ENCODE results near the gene ZFP36L1.
"Not testable (repeated sequence)": the region's sequence is repeated elsewhere in the genome, so short reads cannot be mapped to it uniquely, and the experiment has no call there.

ZFP36L1 gene

DNA sequence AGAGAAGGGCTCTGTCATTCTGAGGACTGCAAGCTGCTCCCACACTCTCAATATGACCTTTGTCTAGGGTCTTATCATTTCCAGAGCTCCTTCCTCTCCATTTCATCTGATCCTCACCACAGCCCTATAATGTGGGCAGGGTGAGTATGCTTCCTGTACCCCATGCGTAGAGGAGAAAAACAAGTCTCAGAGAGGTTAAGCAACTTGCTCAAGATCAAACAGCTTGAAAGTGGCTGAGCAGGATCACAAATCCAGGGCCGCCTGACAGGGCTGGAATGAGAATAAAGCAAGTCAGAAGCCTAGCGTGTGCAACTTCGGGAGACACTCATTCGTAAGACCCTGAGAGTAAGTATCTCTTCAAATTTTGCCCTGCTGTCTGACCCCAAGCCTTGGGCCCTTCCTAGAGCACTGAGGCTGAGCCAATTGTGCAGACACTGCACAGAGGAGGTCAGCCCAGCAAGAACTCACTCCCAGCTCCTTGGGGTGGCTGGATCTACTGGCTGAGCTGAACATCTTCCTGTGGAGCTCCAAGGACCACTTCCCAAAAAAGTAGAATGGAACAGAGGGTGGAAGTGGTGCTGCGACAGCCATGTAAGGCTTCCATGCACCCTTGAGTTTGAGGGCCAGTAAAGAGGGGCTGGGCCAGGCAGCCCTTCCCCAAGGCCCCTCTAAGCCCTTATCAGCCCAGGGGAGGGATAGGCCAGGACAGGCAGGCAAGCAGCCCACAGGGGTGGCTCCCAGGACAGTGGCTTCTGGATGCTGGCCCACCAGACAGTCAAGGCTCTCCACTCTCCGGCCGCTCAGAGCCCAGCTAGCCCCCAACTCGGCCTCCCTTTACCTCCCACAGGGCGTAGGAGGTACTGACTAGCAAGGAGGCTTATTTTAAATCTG is 10.5 kb downstream of the ZFP36L1 start:
- DNase-seq, result no peak

DNA sequence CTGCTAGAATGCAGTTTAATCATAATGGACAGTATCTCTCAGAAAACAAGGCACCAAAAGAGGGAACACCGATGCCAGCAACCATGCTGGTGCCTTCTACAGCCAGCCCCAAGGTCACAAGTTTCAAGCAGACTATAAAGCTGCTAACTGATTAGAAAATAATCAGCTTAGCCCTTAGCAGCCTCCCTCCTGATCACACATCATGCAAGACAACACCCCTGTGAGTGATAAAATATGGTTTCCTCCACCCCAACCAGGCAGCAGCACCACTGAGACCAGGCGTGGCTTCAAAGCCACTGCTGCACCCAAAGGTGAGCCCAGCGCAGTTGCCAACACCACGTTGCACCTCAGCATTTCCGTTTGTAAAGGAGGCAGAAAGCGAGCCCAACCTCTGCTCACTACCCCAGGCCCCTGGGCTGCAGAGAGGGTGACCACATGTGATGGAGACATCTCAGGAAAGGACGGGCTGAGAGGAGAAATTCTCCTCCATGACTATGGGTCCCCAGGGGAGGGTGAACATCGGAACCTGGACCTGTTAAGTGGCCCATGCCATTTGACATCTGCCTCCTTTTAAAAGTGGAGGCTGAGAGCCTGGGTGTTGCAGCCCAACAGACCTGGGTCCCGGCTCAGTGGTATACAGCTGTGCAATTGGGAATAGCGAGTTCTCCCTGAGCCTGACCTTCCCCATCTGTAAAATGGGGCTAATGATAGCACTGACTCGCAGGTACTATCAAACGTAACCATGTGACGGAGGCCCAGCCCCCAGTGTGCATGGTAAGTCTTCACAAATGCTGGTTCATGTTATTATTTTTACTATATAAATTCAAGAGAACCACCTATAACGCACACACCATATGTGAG is 11.5 kb downstream of the ZFP36L1 start:
- no peak for DNase-seq

DNA sequence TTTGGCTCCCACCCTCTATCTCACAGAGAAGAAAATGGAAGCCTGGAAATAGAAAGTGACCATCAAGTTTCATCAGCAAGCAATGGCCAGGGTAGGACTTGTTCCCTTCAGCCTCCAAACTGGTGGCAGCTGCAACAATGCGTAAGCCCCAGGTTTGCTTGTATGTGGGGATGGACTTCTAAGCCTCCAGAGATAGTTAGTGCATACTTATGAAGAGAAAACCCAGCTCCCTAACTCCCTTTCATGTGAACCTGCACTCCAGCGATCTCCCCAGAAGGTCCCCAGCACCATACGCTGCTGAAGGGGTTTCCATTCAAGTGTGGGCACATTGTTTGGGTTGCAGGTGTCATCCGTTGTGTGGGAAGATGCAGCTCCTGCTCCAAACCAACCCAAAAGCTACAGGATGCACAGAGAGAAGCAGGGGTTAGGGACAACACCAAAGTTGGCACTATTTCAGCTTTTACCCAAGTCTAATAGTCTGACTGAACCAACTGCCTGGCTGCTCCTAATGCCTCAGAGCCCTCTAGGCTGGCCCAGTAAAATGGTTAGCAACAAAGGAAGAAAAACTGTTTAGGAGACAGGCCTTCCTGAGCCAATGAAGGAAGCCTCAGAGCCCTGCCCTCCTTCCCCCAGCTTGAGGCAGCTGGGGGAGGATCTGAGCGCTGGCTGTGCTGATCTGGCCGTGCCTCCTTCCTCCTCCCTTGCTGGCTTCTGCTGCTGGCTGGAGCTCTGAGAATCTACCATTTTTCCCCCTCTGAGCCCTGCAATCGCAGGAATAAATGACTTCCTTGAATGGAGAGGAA is 12.3 kb downstream of the ZFP36L1 start:
- DNase-seq, result no peak

DNA sequence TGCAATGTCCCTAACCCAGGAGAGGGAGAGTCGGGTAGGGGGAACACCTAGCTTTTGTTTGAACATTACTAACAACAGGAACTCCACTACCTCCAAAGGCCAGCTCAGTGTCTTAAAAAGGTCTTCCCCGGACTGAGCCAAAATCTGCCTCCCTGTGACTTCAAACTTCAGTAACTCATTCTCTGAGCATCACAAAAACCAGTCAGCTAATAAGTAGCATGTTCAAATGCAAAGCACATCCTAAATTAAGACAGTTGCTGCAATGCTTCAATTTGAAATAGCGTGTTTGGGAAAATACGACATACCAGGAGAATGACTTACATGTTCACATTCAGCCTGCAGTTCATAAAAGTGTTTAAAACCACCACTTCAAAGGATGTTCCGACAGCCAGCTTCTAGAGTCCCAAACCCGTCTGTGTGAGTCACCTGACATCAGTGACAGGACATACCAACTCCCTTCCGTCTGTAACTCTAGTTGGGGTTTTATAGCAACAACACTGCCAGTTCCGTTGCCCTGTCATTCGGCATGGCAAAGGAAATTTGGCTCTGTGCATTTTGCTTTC is 13.0 kb downstream of the ZFP36L1 start:
- DNase-seq, result no peak

DNA sequence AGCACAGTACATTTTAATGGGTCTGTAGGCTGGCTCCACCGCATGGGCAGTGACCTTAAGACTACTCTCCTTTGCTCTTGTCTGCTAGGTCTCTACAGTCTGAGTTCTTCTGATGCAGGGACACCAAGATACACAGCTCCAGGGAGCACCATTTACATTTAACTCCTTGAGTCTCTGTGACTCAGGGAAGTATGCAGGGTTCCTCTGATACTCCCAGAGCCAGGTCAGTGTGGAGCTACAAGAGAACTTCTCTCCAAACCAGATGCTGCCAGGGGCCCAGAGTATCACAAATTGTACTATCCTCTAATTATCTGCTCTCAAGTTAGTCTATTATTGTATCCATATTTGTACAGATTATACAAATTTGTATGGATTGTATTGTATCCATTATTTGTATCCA is 15.2 kb downstream of the ZFP36L1 start:
- no peak for DNase-seq

DNA sequence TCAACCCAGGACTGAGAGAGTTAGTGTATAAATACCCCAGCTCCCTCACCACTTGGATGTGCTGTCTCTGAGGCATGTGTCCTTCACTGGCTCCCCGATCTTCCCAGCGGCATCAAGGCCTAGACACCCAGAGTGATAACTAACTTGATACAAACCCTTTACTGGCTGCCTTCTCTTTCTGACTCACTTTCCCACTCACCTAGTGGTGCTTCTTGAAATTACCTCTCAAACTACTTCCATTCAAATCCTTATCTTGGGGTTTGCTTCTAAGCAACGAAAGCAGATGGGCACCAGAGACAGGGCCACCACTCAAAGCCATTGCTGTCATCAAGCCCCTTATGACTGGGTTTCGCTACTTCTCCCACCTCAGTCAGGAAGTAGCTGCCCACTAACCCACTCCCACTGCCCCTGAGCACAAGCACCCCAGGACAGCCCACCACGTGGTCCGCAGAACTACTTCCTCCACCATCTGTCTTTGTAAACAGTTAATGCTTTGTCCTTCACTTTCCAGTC is 17.2 kb downstream of the ZFP36L1 start:
- DNase-seq, result no peak

DNA sequence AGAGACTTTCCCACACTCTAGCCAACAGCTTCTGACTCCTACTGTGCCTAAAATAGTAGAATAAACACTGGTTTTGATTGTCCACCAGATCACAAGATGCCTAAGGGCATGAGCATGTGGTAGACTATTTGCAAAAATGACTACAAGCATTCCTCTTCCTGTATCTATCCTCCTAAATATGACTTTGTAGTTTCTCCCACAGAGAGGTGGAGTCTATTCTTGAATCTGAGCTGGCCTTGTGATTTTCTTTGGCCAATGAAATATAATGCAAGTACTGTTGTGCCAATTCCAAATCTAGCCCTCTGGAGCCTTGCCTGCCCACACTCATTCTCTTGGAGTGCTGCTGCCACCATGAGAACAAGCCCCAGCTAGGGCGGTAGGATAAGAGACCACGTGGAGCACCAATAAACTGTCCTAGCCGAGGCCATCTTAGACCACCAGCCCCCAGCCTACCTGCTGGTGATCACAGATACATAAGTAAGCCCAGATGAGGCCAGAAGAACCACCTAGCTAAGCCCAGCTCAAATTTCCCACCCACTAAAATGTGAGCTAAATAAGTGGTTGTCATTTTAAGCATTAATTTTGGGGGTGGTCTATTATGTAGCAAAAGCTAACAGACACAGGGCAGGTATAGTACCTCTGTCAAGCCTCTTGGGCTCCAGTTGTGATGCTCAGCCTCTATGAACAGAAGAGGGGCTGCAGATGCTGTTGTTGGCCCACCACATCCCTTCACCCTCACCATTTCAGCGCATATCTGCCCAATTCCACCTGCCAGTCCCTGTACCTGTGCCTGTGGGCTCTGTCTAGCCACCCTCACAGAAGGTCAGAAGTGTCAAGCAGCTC is 17.9 kb downstream of the ZFP36L1 start:
- no peak for DNase-seq

DNA sequence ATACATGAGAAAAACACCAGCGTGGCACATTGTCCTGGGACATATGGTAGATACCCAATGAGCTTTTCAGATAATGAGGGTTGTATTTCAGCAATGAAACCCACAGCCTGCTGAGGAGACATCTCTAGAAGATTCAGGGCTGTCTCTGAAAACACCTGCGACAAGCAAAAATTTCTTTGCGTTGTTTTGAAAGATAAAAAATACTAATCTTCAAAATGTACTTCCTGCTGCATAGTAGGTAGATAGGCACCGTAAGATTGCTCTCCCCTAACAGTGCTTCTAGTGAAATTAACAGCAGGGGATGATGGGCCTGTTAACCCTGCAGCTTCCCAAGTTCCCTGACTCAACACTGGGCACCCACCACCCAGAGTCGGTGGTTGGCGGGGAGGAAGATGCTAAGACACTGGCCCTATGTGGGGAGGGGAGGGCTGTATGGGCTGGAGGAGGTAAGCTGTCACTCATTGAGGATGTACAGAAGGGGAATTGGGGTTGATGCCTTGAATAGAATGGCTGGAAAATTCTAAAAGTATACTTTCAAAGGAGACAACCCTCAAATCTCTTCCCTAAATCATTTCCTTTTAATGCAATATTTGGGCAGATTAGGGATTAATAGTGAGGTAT is 20.0 kb downstream of the ZFP36L1 start:
- no peak for DNase-seq

DNA sequence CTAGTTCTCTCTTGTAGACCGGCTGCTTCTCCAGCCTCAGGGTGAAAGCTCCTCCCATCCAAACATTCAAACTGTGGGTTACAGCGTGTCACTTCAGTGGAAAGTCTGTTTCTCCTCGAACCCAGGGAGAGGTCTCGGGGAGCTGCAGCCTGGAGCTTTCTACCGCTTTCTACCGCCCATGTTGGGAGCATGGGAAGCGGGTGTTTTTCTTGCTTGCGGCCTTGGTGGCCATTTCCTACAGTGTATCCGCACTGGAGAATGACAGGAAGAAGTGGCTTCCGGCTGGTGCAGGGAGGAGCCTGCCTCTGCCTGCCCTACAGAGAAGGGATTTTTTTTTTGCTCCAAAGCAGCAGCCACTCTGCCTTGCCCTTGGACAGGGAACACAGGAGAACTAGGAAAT is 21.2 kb downstream of the ZFP36L1 start:
- no peak for DNase-seq

DNA sequence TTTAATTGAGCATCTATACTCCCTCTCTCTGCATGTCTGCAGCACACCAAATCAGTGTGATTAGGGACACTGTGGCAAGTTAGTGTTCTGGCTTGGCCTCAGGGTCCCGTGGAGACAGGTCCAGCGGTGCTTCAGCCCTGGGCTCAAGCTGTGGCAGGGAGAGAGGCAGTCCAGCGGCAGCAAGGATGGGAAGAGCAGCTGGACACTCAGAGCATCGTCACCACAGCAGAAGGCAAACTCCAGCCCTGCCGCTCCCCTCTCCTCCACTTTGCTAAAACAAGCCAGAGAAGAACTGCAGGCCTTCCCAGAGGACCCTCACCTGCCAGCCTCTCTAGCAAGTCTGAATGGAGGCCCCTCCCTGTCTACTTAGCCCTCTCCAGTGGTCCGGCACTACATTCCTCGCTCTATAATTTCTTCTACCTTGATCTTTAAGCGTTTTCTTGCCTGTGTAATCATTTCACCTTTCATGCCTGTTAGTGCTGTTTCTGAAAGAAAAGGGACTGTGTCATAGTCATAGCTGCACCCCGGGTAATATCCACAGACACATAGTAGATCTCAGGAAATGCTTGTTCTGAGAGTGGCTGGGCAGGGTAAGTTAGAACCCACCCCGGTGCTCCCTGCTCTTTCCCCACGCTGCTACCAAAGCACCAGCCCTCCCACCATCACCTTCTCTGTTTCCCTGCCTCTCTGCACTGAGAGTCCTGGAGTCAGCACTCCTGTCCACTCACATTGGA is 22.1 kb downstream of the ZFP36L1 start:
- no peak for DNase-seq

DNA sequence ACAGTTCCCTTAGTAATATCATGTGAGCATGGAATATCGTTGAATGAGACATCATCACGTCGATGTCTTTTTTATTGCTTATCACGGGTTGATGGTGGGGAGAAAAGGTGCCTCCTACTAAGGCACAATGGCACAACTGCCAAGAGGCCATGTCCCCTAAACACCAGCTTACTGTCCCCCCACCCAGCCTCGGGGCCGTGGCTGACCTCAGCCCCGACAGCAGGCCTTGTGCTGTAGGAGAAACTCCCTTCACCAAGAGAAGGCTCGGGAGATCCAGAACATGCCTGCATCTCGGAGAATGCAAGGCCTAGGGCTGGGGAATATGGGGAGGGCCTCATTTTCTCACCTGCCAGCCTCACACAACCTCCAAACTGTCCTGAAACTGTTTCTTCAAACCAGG is 22.8 kb downstream of the ZFP36L1 start:
- DNase-seq, result no peak

DNA sequence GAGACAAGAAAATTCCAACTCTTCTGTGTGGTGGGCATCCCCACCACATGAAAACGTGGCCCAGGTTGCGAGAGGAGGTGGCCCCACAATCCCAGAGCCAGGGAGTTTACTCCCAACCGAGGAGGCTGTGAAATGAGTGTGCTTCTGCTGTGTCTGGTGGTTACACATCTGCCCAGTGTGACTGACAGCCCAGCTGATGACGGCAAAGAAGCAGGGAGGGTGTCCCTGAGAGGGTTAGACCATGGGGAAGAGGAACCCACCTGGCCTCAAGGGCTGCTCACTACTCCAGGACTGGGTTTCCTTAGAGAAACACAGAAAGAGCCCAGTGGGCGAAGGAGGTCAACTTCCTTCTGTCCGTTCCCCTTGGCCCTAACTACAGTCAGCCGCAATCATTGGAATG is 24.6 kb downstream of the ZFP36L1 start:
- DNase-seq, result no peak

DNA sequence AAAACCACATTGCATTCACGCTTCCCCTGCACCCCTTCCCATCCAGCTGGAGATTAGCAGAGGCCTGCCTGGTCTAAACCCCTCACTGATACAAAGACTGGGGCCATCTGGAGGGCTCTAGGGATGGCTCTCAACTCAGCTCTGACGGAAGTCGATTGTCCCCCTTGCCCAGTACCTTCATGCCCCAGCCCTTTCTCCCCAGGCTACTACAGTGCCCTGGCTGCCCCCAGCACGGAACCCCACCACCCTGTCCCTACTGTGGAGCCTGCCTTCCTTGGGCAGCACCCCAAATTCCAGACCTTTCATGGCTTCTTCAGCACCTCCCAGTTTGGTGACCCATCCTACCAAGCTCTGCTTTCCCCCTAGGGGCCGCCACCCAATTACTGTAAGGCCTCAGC is 25.6 kb downstream of the ZFP36L1 start:
- no peak for DNase-seq

DNA sequence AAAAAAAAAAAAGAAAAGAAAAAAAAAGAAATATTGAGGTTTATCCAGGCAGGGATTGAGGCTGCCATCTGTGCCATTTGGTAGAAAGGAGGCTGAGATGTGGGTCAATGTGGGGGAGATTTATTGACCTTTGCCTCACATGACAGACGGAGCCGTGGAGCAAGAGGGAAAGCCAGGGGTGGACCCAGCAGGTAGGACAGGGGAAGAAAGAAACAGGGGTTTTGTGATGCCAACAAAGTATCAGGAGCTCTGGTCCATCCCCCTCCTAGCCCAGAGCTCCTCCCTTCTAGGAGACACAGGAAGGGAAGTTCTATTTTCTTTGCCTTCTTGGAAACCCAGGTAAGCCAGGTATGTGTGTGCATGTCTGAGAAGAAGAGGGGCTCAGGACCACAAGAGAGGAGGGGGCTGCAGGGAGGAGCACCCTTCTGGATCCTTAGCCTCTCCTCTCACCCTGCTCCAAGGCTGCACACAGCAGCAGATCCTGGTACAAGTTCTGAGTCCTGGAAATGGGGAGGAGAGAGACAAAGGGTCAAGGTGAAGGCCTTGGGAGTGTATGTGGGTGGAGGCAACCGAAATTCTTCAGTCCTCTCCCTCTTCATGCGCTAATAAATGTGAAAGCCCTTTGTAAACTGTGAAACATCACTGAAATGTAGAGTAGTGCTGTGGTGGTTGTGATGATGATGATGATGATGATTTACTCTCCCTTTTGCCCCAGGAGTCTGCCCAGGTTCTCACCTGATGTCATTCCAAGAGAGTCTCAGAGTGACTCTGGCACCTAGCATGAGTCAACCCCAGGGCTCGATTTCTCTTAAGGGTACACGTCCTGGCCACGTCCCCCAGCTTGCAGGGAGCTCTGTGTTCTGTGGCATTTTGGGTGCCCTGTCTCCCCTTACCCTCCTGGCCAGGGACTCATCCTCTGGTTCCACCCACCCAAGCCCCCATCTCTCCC is 26.3 kb downstream of the ZFP36L1 start:
- no peak for DNase-seq

DNA sequence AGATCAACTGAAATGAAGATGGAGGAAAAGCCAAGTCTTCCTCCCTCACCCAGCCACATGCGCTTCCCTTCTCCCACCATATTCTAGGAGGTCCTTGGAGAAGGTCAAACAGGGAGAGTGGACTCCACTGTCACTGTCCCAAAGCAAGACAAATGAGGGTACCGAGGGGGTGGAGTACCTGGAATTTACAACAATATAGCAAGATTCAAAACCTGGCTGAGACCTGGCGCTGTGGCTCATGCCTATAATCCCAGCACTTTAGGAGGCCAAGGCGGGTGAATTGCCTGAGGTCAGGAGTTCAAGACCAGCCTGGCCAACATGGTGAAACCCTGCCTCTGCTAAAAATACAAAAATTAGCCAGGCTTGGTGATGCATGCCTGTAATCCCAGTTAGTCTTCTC is 29.0 kb downstream of the ZFP36L1 start:
- DNase-seq, result not testable (repeated sequence)

DNA sequence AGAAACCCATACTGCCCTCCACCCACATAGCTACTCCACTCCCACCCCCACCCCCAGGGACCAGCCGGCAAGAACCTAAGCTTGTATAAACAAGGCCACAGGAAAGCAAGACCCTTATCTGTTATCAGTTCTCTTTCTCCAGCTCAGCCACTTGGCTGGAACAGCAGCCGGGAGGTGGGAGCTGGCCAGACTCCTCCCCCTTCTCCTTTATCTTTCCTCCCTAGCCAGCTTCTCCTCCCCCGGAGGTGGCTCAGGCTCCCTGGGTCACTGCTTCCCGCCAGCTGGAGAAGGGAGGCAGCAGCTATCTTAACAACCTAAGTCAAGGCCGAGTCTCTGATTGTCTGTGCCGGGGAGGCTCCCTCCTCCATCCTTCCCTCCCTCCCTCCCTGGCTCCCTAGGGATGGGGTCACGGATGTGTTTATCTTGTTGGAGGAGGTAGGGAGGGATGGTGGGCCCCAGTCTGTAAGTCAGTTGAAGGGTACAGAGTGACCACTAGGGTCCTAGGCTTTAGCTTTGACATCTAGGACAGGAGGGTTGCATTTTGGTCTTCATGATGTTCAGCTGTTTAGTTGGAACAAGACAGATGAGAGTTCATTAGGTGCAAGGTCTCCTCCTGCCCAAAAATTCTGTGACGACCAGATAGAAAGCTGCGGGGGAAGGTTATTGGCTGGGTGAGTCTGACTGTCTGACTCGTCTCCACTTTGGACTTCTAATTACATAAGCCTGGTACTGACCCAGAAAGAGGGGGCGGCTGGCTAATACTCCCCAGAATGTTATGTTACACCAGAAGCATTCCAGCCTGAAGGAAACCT is 29.7 kb downstream of the ZFP36L1 start:
- no peak for DNase-seq

DNA sequence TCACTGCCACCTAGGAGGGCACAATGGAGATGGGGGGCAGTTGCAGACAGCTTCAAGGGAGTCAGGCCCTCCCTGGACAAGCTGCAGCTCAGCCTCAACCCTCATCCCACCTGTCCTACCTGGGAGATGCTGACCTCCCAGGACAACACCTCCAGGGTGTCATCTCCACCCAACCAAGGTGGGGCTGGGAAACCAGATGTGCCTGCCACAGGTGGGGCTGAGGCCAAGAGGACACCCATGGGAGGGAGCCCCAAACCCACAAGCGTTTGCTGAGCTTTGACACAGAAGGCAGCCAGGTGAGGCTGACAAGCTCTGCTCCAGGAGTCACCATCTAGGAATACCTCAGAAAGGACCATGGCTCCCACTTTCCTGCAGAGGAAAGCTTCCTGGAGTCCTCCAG is 31.5 kb downstream of the ZFP36L1 start:
- DNase-seq, result no peak

DNA sequence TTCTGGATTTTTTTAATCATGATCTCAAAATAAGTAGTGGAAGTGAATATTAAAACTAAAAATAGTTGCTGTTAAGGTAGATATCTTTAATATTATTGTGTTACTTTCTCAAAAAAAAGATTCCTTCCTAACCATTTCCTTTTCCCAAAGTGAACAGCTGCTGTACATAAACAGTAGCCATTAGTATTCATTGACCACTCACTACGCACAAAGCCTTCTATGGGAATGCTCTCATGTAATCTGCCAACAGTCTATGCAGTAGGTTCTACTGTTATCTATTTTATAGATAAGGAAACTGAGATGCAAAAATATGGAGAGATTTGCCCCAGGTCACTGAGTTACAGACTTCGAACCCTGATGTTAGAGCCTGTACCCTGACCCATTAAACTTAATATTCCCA is 32.1 kb downstream of the ZFP36L1 start:
- no peak for DNase-seq
